Fibroblast of skin of back (primary cell): ENCODE data around the gene LCN6.
"Not testable (repeated sequence)": the region's sequence is repeated elsewhere in the genome, so short reads cannot be mapped to it uniquely, and the experiment has no call there.

Source experiments
- DNase-seq: peaks from one replicate; pipeline ENCODE4 v3.0.0-alpha.2; 2013

Gene LCN6

DNA sequence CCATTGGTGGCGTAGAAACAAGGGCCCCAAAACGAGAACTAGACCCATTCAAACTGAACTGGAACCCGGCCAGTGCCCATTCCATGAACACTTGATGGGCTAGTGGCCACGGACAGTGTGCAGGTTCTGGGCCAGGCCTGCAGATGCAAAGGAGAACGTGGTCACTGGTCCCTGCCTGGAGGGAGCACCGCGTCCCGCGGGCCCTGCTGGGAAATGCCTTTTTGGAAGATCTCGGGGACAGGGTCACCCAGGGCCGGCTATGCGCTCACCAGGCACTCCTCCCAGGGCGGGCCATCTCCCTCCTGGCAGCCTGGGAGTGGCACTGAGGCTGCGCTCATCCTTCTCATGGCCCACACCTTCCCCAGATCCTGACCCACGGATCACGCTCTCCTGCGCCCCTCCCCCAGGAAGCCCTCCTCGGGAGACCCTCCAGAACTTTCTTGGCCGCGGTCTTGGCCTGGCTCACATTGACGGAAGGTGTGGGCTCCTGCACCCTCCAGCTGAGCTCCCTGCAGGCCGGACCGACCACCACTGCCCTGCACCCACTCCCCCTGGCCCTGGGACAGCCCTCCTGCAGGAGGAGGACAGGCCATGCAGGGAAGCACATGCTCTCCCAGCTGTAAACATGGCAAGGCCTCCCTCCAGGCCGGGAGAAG, 38.7 kb downstream of the LCN6 start:
- DNase-seq, result no peak

DNA sequence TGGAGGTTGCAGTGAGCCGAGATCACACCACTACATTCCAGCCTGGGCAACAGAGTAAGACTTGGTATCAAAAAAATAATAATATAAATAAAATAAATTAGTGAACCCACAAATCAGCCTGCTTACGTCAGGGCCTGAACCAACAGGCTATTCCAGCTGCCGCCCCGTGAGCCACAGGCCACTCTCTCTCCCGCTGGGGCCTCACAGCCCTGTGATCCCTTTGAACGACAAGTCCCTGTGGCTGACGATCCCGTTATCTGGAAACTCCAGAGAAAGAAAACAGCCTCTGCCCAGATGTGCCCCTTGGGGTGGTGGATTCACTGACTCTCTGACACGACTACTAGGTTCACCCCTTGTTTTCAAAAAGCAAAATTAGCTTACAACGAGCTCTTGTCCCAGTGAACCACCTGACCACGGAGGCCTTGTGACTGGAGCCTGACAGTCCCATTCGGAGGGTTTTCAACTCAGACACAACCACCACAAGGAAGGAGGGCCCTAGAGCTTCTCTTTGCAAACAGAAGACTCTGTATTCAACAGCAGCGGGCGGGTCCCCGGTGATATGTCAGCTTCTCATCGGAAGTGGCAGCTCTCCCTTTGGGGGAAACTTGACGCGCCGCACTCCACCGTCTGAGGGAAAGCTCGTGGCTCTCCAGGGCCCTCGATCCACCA, 40.3 kb downstream of the LCN6 start:
- DNase-seq, result no peak

DNA sequence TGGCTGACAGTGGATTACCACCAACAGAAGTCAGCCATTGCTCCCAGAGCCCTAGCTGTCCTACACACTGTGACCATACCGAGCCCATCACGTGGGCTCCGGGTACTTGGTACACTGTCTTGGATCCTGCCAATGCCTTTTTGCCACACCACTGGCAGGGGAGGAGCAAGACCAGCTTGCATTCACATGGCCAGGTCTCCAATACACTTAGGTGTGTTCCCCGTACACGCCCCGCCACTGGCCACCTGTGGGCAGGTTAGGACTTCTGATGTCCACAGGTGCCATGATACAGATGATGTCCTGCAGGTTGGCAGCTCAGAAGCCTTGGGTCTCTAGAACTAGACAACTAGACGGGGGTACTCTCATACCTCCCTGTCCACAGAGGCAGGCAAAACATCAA, 41.3 kb downstream of the LCN6 start:
- DNase-seq, result no peak

DNA sequence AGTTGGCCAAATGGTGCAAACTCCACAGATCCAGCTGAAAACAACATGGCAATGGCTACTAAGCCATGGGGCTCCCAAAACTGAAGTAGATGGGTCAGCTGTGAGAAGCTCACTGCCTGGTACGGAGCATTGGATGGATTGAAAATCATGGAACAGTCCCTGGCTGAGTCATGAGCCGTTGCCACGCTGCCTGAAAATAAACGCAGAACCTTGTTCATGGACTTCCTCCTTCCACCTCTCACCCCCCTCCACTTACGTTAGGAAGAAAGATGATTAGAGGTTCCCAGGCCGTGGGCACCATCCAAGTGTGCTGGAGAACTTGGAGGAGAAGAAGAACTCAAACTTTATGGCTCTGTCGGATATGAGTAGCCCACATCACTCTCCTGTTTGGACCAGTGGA, 42.8 kb downstream of the LCN6 start:
- no peak for DNase-seq

DNA sequence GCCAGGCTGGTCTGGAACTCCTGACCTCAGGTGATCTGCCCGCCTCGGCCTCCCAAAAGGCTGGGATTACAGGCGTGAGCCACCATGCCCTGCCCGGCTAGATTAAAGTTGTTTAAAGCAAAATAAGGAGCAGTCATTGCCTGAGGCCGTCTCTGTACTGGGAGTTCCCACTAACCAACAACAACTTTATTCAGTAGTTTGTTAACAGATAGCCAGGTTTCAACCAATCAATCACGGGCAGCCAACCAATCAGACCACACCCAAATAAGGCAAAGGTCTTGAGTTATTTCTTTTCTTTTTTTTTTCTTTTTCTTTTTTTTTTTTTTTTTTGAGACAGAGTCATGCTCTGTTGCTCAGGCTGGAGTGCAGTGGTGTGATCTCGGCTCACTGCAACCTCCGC, 43.6 kb downstream of the LCN6 start:
- not testable (repeated sequence) for DNase-seq

DNA sequence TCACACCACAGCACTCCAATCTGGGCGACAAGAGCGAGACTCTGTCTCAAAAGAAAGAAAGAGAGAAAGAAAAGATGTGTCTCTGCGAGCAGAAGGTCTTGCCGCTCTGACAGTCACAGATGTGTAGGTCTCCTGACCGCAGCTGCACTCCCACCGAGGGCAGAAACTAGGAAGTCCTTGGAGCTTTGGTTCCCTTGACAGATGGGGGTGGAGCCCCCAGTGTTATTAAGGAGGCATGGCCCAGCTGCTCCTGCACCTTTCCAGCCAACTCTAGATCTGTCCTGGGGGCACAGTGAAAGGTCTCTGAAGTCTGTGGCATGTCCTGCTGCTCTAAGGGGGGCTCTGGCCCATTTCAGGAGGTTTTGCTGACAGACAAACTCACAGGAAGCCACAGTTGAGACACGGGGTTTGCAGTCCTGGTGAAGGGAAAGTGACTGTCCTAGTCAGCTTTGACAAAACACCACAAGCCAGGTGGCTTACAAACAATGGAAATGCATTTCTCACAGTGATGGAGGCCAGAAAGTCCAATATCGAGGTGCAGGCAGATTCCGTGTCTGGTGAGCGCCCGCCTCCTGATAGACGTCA, 45.0 kb downstream of the LCN6 start:
- DNase-seq, result no peak

DNA sequence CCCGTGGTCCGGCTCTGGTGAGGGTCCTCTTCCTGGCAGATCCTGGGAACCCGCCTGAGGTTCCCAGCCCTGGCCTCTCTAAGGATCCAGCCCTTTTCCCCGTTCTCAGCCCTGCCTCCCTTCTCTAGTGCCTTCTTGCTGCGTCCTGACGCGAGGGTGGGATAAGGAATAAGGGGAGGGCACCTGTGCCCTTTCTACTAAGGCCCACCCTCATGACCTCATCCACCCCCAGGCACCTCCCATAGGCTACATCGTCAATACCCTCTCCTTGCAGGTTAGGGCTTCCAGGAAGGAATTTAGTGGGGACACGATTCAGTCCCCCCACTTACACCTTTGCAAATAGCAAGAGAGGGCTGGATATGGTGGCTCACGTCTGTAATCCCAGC, 46.7 kb downstream of the LCN6 start:
- no peak for DNase-seq

DNA sequence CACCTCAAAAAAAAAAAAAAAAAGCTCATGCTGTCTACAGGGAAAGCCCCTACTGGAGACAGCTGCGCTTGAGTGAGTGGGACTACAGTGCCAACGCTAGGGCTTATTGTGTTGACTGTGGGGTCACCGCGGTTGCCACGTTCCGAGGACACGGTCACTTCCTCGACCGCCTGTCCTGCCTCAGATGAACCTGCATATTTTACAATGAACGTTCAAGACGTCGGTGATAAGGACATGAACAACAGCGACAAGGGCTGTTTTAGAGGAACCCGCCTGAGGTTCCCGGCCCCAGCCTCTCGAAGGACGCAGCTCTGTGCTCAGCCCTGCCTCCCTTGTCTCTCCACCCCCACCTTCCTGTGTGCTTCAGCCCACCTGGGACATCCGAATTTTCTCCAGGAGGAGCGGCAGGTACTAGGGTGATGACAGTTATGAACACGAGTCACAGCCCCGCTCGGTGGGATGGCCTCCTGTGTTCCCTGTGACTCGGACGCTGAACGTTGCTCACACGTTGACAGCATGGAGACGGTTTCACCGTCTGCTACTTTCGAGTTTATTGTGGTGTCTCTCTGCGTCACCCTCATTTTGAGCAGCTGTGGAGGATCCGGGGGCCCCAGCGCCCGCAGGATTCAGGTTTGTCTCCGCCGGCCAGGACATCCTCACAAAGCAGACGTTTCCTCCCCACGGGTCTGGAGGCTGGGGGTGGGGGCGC, 47.2 kb downstream of the LCN6 start:
- no peak for DNase-seq

DNA sequence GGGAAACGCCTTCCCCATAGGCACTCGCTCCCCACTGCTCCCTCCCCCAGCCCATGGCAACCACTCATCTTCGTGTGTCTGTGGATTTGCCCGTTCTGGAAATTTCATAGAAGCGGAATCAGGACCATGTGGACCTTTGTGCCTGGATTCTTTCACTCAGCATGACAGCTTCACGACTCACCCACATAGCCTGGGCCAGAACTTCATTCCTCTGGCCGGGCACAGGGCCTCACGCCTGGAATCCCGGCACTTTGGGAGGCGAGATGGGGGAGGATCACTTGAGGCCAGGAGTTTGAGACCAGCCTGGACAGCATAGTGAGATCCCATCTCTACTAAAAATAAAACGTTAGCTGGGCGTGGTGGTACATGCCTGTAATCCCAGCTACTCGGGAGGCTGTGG, 48.0 kb downstream of the LCN6 start:
- peak; percentile 24 for DNase-seq

DNA sequence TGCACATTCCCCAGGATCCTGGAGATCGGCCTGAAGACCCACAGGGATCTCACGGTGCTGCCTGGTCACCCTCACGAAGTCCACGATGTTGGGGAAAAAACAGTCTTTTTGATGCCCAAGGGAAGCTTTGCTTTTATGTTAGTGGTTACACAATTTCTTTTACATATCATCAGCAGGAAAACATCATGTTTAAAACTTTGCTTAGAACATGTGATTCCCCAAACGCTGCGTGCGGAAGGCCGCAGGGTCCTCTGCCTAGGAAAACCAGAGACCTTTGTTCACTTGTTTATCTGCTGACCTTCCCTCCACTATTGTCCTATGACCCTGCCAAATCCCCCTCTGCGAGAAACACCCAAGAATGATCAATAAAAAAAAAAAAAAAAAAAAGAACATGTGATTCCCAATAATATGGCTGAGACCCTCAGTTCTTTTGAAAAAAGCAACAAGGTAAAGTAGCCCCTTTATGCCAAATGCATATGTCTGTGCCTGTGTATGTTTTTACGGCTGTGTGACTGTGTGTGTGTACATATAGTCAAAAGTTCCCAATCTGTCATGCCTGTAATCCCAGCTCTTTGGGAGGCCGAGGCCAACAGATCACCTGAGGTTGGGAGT, 49.6 kb downstream of the LCN6 start:
- no peak for DNase-seq

DNA sequence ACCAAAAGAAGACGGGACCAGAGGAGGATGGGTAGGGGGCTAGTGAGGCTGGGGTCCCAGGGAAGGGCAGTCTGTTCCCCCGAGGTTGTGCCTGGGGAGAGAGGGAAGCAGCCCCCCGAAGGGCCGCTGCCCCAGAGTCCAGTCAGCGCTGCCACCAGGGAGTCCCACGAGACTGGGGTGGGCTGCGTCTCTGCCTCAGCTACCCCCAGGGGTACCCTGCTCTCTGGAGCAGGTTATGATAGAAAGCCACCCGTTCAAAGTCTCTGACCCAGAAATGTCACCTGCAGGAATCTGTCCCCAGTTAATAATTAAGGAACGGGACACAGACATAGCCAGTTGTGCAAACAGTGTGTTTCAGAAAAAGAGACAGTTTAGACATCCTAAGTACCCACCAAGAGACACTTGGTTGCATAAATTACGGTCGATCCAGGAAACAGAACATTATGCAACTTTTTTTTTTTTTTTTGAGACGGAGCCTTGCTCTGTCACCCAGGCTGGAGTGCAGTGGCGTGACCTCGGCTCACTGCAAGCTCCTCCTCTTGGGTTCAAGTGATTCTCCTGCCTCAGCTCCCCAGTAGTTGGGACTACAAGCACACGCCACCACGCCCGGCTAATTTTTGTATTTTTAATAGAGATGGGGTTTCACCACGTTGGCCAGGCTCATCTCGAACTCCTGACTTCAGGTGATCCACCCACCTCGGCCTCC, 50.4 kb downstream of the LCN6 start:
- DNase-seq, result no peak

DNA sequence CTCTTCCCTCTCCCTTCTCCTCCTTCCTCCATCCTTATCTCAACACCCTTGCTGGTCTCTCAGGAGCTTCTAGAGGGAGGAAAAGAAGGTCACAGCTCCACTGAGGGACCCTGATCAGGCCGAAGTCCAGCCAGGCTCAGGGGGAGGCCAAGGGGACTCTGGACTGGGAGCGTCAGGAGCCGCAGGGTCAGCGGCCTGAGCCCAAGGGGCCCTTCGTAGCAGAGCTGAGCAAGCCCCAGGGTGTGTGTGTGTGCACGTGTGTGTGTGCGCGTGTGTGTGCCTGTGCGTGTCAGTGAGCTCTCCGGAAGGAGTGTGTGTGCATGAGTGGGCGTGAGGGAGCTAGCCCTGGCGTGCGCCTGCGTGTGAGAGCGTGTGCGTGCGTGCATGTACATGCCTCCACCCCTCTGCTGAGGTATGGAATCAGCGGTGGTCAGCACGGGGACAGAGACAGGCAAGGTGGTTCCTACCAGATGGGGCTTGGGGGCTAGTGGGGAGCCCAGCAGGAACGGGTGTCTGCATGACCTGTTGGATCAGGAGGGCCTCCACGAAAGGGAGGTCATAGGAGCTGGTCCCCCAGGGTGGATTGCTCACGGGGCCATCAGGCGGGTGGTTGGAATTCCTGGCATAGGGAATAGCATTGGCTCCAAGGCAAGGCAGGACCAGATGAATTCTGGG, 51.0 kb downstream of the LCN6 start:
- no peak for DNase-seq

DNA sequence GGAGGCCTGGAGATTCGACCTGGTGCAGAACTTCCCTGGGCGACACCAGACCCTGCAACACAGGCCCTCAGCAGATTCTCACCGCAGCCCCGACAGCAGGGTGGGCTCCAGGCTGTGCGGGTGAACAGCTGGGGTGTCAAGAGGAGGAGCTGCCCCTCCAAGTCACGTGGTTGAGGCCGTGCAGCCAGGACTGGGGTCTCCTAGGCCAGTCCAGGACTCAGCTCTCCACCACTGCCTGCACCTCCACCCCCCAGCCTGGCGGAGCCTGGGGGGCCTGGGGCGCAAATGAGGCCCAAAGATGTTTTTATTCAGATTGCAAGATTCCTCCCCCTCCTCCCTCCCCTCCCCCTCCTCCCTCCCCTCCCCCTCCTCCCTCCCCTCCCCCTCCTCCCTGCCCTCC, 51.8 kb downstream of the LCN6 start:
- DNase-seq, result no peak

DNA sequence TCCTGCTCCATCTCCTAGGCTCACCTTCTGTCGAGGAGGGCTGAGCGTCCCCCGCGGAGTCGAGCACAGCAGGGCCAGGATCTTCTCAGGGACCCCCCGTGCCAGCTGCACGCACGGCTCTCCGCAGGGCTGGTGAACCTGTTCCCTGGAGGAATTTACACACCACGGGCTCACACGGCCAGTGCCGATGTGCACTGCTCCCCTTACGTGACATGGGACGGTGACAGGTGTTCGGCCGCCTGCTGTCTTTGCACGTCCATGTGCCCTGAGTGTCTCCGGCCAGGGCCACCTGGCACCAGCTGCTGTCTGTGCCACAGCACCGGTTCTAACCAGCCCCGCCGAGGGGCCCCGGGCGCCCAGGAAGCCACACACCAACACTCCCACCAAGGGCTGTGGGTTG, 52.4 kb downstream of the LCN6 start:
- DNase-seq, result no peak

DNA sequence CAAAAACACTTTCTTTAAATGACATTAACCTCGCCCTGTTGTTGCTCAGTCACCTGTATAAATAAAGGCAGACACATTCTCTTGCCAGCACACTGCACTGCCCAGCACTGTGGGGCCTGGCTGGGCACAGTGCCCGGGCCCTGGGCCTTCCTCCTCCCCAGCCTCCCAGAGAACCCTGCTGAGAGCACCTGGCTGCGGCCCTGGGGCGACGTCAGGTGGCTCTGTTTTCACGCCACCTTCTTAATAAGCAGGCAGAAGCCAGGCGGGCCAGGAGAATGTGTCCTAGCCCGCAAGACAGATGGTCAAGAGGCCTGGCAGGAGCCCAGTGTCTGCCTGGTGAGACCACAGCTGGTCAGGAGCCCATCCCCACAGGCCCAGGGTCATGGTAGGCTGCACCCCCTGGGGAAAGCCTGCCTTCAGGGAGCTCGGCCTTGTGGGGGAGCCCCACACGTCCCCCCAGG, 52.9 kb downstream of the LCN6 start:
- no peak for DNase-seq

DNA sequence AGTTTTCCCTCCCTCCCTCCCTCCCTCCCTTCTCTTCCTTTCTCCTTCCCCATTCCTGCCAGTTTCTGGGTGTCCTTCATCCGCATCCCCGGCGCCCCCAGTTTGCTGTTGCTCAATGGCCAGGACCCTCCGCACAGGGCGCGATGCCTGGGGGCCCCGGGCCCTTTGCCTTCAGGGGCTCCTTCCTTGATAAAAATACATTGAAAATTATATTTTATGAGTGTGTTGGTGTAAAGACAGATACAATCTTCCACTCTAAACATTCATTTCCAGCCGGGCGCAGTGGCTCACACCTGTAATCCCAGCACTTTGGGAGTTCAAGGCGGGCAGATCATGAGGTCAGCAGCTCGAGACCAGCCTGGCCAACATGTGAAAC, 53.5 kb downstream of the LCN6 start:
- no peak for DNase-seq

DNA sequence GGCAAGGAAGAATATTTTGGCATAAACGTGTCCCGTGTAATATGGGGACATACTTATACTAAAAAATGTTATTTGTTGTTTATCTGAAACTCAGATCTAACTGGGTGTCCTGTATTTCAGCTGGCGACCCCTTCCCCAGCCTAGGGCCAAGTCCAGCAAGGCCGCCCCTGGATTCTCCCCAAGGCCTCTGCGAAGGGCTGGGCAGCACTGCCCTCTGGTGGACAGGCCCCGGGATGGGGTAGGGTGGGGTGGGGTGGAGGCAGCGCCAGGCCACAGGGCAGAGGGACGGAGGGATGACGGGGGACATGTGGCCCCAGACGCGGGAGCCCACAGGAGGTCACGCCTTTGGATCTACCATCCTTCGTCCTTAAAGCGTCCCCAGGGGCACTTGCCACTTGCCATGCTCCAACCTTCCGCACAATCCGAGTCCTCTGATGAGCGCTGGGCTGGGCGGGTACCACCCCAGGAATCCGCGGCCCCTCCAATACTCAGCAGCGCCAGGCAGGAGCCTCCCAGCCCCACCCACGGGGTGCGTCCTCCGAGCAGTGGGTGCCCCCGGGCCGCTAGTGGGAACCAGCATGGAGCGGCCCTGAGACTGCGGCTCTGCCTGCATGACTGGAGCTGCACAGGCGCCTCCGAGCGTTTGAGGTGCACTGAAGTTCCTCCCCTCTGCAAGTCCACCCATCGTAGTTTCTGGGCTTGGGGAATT, 54.0 kb downstream of the LCN6 start:
- DNase-seq, result peak; percentile 23
